ENCODE data around the gene ASTN2.

The ASTN2 gene

GRCh38 chr9:116724123-116724522 is 690.7 kb downstream of the ASTN2 start:
- H3K27me3 ChIP-seq = no peaks in the 10 kb centered on the region
- H3K9me3 ChIP-seq = no peaks in the 10 kb centered on the region
- intact Hi-C loops (cut with DNase I; ENCODE audit: low total_unique reads) = no loop called here
- no peak for TF ChIP-seq CTCF (IDR thresholded peaks at IDR 0.05)
- peaks cover 0 to 6% (median 0%) of the 10 kb centered on the region in 3 donors for H3K36me3 ChIP-seq
- H3K4me1 ChIP-seq = no peaks in the 10 kb centered on the region
- DNase-seq = no peak
- no peak overlapping the region for H3K27ac ChIP-seq
- H3K4me3 ChIP-seq = no peak overlapping the region

GRCh38 chr9:116721944-116722343 is 692.9 kb downstream of the ASTN2 start:
- H3K36me3 ChIP-seq = peaks cover 0 to 6% (median 0%) of the 10 kb centered on the region in 3 donors
- H3K9me3 ChIP-seq = no peaks in the 10 kb centered on the region
- H3K4me3 ChIP-seq = no peak overlapping the region
- no peak for DNase-seq
- H3K4me1 ChIP-seq = no peaks in the 10 kb centered on the region
- H3K27me3 ChIP-seq = no peaks in the 10 kb centered on the region
- no peak for TF ChIP-seq CTCF (IDR thresholded peaks at IDR 0.05)
- no peak overlapping the region for H3K27ac ChIP-seq
- intact Hi-C loops (cut with DNase I; ENCODE audit: low total_unique reads) = no loop called here

GRCh38 chr9:116721411-116721810 is 693.4 kb downstream of the ASTN2 start:
- no peak for TF ChIP-seq CTCF (IDR thresholded peaks at IDR 0.05)
- DNase-seq = no peak
- Histone ChIP-seq H3K27me3 (no peaks in the 10 kb centered on the region), H3K36me3 (peaks cover 0 to 6% (median 0%) of the 10 kb centered on the region in 3 donors), H3K27ac (no peak overlapping the region), H3K4me3 (no peak overlapping the region), H3K9me3 (no peaks in the 10 kb centered on the region), H3K4me1 (no peaks in the 10 kb centered on the region)
- intact Hi-C loops (cut with DNase I; ENCODE audit: low total_unique reads) = no loop called here

- no peaks in the 10 kb centered on the region for H3K27me3 ChIP-seq
- intact Hi-C loops (cut with DNase I; ENCODE audit: low total_unique reads) = no loop called here
- no peaks in the 10 kb centered on the region for H3K9me3 ChIP-seq
- no peak for DNase-seq
- H3K36me3 ChIP-seq = peaks cover 0 to 2% (median 0%) of the 10 kb centered on the region in 3 donors
- no peaks in the 10 kb centered on the region for H3K4me1 ChIP-seq
- no peak overlapping the region for H3K4me3 ChIP-seq
- TF ChIP-seq CTCF (IDR thresholded peaks at IDR 0.05) = no peak
- no peak overlapping the region for H3K27ac ChIP-seq
Measured at GRCh38 chr9:116720111-116720510, 694.7 kb downstream of the ASTN2 start.

GRCh38 chr9:116718111-116718510 is 696.7 kb downstream of the ASTN2 start:
- H3K27me3 ChIP-seq = no peaks in the 10 kb centered on the region
- H3K27ac ChIP-seq = no peak overlapping the region
- no peak for TF ChIP-seq CTCF (IDR thresholded peaks at IDR 0.05)
- H3K36me3 ChIP-seq = no peaks in the 10 kb centered on the region
- no peak for DNase-seq
- H3K4me3 ChIP-seq = no peak overlapping the region
- no peaks in the 10 kb centered on the region for H3K9me3 ChIP-seq
- intact Hi-C loops (cut with DNase I; ENCODE audit: low total_unique reads) = no loop called here
- no peaks in the 10 kb centered on the region for H3K4me1 ChIP-seq

GRCh38 chr9:116717150-116717549 is 697.7 kb downstream of the ASTN2 start:
- H3K36me3 ChIP-seq = no peaks in the 10 kb centered on the region
- H3K27me3 ChIP-seq = no peaks in the 10 kb centered on the region
- intact Hi-C loops (cut with DNase I; ENCODE audit: low total_unique reads) = no loop called here

More at GRCh38 chr9:116717150-116717549, 697.7 kb downstream of the ASTN2 start:
- H3K4me1 ChIP-seq = no peaks in the 10 kb centered on the region
- DNase-seq = no peak
- H3K4me3 ChIP-seq = no peak overlapping the region
- no peaks in the 10 kb centered on the region for H3K9me3 ChIP-seq
- TF ChIP-seq CTCF (IDR thresholded peaks at IDR 0.05) = no peak
- no peak overlapping the region for H3K27ac ChIP-seq
